ENCODE measurements around the gene UTY.

The UTY gene

GRCh38 chrY:13205214-13205613 lies 274.6 kb downstream of the UTY start:
- intact Hi-C loops (cut with DNase I), result no loop called here
- DNase-seq, result no peak
